ENCODE measurements around the gene ADAM19. TPM values are rescaled to one million over a fixed set of nuclear protein-coding genes. Genes with fewer than 3 reads are reported as not detected.
A peak's percentile ranks its signal among the peaks of the same experiment; 100 is the strongest.

The ADAM19 gene
- total RNA-seq, 6 experiments from 2014 or later: 1.8 to 9.4 (median 4.5) TPM

- Histone ChIP-seq H3K36me3 (peaks cover 0 to 8% (median 0%) of the 10 kb centered on the region in 4 donors), H3K4me1 (peaks cover 0 to 30% (median 14%) of the 10 kb centered on the region in 4 donors), H3K27me3 (no peaks in the 10 kb centered on the region), H3K27ac (peak overlapping the region; percentile 63 to 86 (median 81)), H3K4me3 (peak overlapping the region in 1 of 3 donors; percentile 29), H3K9me3 (no peaks in the 10 kb centered on the region)
- intact Hi-C loops (cut with DNase I): no loop called here
- peak; percentile 89 to 92 (median 90) for ATAC-seq
- WGBS (ENCODE audit: insufficient coverage, low coverage, low lambda C conversion rate, missing lambda C conversion rate): 15% methylated on average over 9 of the region's 9 CpGs
- no peak for TF ChIP-seq CTCF (IDR thresholded peaks at IDR 0.05)
- peak; percentile 24 for TF ChIP-seq POLR2A (IDR thresholded peaks at IDR 0.05)
- peak; percentile 84 to 91 (median 91) for DNase-seq
Measured at GRCh38 chr5:157511651-157512644, 63.6 kb downstream of the ADAM19 start.

- intact Hi-C loops (cut with DNase I): no loop called here
- H3K27ac ChIP-seq: peak overlapping the region in 2 of 3 donors; percentile 36 to 86
- WGBS (ENCODE audit: insufficient coverage, low coverage, low lambda C conversion rate, missing lambda C conversion rate): 94% methylated on average over 5 of the region's 5 CpGs
Measured at GRCh38 chr5:157510682-157511081, 64.9 kb downstream of the ADAM19 start.

GRCh38 chr5:157509587-157509986 lies 66.0 kb downstream of the ADAM19 start:
- Histone ChIP-seq H3K36me3 (peaks cover 0 to 8% (median 0%) of the 10 kb centered on the region in 4 donors), H3K9me3 (no peaks in the 10 kb centered on the region), H3K4me1 (peaks cover 0 to 30% (median 14%) of the 10 kb centered on the region in 4 donors), H3K4me3 (no peak overlapping the region), H3K27me3 (no peaks in the 10 kb centered on the region), H3K27ac (no peak overlapping the region)
- ATAC-seq (no peak), DNase-seq (no peak)
- intact Hi-C loops (cut with DNase I): no loop called here
- TF ChIP-seq CTCF (IDR thresholded peaks at IDR 0.05) (no peak), POLR2A (IDR thresholded peaks at IDR 0.05) (no peak)

More at GRCh38 chr5:157510682-157511081, 64.9 kb downstream of the ADAM19 start:
- Histone ChIP-seq H3K36me3 (peaks cover 0 to 8% (median 0%) of the 10 kb centered on the region in 4 donors), H3K9me3 (no peaks in the 10 kb centered on the region), H3K4me3 (no peak overlapping the region), H3K4me1 (peaks cover 0 to 30% (median 14%) of the 10 kb centered on the region in 4 donors), H3K27me3 (no peaks in the 10 kb centered on the region)
- no peak for ATAC-seq
- no peak for TF ChIP-seq CTCF (IDR thresholded peaks at IDR 0.05)
- TF ChIP-seq POLR2A (IDR thresholded peaks at IDR 0.05): no peak
- DNase-seq: no peak

DNA sequence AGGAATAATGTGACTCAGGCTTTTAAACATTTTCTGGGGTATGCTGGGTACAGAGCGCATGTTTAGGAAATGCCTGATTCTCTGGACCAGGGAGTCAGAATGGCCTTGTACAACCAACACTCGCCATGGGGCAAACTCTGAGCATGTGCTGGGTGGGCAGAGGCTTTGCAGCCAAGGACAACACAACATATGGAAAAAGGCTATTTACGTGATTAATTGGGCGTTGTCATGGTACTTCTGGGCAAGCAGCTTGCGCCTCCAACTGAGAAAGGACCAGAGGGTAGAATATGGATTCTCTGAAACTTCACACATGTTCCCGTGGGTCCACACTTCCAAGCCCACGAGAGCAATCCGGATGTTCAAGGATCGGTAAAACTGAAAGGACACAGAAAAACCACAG lies 66.5 kb downstream of the ADAM19 start:
- Histone ChIP-seq H3K9me3 (no peaks in the 10 kb centered on the region), H3K4me3 (no peak overlapping the region), H3K36me3 (peaks cover 0 to 8% (median 1%) of the 10 kb centered on the region in 4 donors), H3K27ac (no peak overlapping the region), H3K4me1 (peaks cover 0 to 30% (median 14%) of the 10 kb centered on the region in 4 donors), H3K27me3 (no peaks in the 10 kb centered on the region)
- ATAC-seq: no peak
- intact Hi-C loops (cut with DNase I): no loop called here
- WGBS (ENCODE audit: insufficient coverage, low coverage, low lambda C conversion rate, missing lambda C conversion rate): 95% methylated on average over 8 of the region's 9 CpGs
- DNase-seq: no peak
- TF ChIP-seq POLR2A (IDR thresholded peaks at IDR 0.05) (no peak), CTCF (IDR thresholded peaks at IDR 0.05) (no peak)
